AG09309 (cell line): ENCODE results near the gene ALOX15B.
"Not testable (repeated sequence)": the region's sequence is repeated elsewhere in the genome, so short reads cannot be mapped to it uniquely, and the experiment has no call there.

Experiments used
- DNase-seq: peaks from one replicate; pipeline ENCODE4 v3.0.0-alpha.2; 2010; ENCODE audit warnings: low read depth
- H3K4me3 ChIP-seq: 2 replicates; pipeline ENCODE4 v1.5.1; 2011; ENCODE audit warnings: mild to moderate bottlenecking, low read depth, low read length, moderate library complexity; ENCODE audit not compliant: control insufficient read depth
- TF ChIP-seq, protein P1 (sequence below): IDR thresholded peaks from 2 replicates; pipeline ENCODE4 v1.5.1; 2011; ENCODE audit warnings: mild to moderate bottlenecking, low read depth, low read length, inconsistent platforms; ENCODE audit not compliant: insufficient read depth, control insufficient read depth; ENCODE audit errors: missing control alignments

ALOX15B gene

DNA sequence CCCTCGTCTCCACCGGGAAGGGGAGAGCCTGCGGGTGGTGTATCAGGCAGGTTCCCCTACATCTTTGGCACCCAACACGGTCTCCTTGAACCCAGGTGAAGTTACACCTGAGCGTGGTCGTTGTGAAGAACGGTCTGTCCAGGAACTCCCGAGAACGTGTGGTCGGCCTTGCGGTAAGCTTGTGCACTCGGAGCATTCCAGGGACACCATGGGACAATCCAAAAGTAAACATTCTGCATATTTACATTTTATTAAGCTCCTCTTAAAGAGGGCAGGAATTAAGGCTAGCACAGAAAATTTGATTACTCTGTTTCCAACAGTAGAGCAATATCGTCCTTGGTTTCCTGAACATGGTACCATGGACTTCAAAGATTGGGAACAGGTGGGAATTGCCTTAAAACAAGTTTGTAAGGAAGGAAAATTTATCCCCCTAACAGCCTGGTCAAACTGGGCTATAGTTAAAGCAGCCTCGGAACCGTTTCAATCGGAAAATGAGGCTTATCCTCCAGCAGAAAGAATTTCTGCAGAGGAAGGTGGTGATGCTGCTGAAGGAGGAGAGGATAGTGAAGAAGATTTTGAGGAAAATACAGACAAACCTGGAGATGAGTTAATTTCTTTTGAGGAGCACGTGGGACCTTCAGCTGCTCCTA lies 18.2 kb downstream of the ALOX15B start:
- no peak for DNase-seq
- H3K4me3 ChIP-seq: no peak overlapping the region
- TF ChIP-seq, protein P1, sequence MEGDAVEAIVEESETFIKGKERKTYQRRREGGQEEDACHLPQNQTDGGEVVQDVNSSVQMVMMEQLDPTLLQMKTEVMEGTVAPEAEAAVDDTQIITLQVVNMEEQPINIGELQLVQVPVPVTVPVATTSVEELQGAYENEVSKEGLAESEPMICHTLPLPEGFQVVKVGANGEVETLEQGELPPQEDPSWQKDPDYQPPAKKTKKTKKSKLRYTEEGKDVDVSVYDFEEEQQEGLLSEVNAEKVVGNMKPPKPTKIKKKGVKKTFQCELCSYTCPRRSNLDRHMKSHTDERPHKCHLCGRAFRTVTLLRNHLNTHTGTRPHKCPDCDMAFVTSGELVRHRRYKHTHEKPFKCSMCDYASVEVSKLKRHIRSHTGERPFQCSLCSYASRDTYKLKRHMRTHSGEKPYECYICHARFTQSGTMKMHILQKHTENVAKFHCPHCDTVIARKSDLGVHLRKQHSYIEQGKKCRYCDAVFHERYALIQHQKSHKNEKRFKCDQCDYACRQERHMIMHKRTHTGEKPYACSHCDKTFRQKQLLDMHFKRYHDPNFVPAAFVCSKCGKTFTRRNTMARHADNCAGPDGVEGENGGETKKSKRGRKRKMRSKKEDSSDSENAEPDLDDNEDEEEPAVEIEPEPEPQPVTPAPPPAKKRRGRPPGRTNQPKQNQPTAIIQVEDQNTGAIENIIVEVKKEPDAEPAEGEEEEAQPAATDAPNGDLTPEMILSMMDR: no peak

DNA sequence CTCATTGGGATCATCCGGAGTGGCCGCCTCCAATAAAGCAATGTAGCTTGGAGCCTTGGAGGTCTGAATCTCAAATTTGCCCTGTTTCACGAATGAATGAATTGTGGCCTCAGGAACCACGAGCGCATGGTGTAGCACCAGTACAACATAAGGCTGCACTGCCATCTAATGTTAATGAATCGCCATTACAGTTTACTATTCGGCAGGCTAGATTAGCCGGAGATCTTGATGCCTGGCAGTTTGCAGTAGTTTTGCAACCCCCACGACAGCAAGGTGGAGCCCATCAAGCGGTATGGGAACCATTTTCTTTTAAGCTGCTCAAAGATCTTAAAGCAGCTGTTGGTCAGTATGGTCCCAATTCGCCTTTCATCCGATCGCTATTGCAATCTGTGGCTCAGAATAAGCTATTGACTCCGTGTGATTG lies 18.8 kb downstream of the ALOX15B start:
- TF ChIP-seq, protein P1: peak; percentile 74
- H3K4me3 ChIP-seq: no peak overlapping the region
- DNase-seq: peak; percentile 40

DNA sequence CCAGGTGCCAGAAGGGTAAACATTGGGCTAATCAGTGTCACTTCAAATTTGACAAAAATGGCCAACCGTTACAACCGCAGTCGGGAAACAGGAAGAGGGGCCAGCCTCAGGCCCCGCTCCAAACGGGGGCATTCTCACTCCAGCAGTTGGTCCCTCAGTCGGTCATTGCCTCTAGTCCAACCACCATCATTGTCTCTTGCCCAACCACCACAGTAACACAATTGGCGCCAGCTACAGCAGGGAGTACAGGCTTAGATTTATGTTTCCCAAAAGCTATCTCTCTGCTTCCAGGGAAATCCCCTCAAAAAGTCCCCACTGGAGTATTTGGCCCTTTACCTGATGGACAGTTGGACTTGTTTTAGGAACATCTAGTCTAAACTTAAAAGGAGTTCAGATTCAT lies 20.3 kb downstream of the ALOX15B start:
- TF ChIP-seq, protein P1: no peak
- DNase-seq: no peak
- H3K4me3 ChIP-seq: no peak overlapping the region

DNA sequence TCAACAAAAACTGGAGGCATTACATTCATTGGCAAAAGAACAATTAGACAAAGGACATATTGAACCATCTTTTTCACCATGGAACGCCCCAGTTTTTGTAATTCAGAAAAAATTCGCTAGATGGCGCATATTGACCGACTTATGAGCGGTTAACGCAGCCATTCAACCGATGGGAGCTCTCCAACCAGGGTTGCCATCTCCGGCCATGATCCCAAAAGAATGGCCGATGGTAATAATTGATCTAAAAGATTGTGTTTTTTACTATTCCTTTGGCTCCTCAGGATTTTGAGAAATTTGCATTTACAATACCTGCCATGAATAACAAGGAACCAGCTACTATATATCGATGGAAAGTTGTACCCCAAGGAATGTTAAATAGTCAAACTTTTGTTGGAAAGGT lies 21.4 kb downstream of the ALOX15B start:
- TF ChIP-seq, protein P1: peak; percentile 59
- peak; percentile 17 for DNase-seq
- H3K4me3 ChIP-seq: no peak overlapping the region

DNA sequence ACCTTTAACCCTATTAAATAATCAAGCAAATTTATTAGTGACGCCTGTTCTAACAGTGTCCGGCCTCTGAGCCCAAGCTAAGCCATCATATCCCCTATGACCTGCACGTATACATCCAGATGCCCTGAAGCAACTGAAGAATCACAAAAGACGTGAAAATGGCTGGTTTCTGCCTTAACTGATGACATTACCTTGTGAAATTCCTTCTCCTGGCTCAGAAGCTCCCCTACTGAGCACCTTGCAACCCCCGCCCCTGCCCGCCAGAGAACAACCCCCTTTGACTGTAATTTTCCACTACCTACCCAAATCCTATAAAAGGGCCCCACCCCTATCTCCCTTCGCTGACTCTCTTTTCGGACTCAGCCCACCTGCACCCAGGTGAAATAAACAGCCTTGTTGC lies 23.0 kb downstream of the ALOX15B start:
- not testable (repeated sequence) for H3K4me3 ChIP-seq, DNase-seq

DNA sequence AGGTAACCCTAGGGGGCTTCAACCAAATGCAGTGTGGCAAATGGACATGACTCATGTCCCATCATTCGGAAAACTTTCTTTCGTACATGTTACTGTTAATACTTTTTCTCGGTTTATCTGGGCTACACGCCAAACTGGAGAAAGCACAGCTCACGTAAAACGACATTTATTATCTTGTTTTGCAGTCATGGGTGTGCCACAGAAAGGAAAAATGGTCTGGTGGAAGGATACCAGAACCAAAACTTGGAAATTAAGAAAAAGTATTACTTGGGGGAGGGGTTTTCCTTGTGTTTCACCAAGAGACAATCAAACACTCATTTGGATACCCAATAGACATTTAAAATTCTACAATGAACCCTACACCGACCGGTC lies 23.6 kb downstream of the ALOX15B start:
- H3K4me3 ChIP-seq: no peak overlapping the region
- no peak for DNase-seq
- TF ChIP-seq, protein P1: no peak

DNA sequence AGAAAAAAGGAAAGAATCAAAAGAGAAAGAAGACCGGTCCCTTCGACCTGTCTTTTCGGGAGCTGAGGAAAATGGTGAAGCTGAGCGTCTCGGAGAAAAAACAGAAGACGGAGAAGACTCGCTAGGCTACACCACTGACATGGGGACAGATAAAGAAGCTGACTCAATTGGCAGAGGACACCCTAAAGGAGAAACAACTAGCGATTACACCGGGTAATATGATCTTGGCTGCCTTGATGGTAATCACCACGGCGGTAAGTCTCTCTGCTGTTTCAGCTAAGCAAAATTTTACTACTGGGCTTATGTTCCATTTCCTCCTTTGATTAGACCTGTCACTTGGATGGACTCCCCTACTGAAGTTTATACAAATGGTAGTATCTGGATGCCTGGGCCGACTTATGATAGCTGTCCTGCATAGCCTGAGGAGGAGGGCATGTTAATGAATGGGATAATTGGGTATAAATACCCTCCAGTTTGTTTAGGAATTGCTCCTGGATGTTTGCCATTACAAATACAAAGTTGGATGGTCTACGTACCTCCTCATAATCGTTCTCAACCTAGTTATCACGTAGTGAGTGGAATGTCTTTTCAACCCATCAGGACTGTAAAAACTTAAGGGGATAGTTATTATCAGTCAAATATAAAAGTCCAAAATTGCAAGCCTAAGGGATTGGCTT lies 24.1 kb downstream of the ALOX15B start:
- H3K4me3 ChIP-seq: no peak overlapping the region
- no peak for DNase-seq
- TF ChIP-seq, protein P1: no peak
